Caco-2 (cell line): ENCODE measurements around the gene CENPF. TPM values are rescaled to one million over a fixed set of nuclear protein-coding genes. Genes with fewer than 3 reads are reported as not detected.

ENCODE experiments used
- BruUV-seq: library from RNA; stranded (reverse); fragments of 400-500 nt; replicated peaks from 2 replicates; lab custom pipeline; 2021; lab: Mats Ljungman, UMichigan
- CTCF ChIA-PET: fragments of 300-600 bp; sonication (Branson Sonifier 250); formaldehyde crosslinking; loops from one replicate; lab custom pipeline; 2022; ENCODE audit warnings: antibody characterized with exemption; lab: Charles Lee
- POLR2A ChIA-PET: fragments of 300-600 bp; sonication (Branson Sonifier 250); formaldehyde crosslinking; loops from one replicate; lab custom pipeline; 2022; ENCODE audit warnings: antibody characterized with exemption; lab: Charles Lee
- DNase-seq, 2 experiments: peaks; one replicate each; pipeline versions ENCODE4 v3.0.0 to v3.0.0-alpha.2; 2020 to 2022
- H3K27me3 ChIP-seq: replicated peaks from 2 replicates; pipeline ENCODE4 v1.6.0; 2011; ENCODE audit warnings: low read length; ENCODE audit not compliant: control insufficient read depth, insufficient read depth
- H3K36me3 ChIP-seq: 2 replicates; pipeline ENCODE4 v1.5.1; 2011; ENCODE audit warnings: low read length; ENCODE audit not compliant: control insufficient read depth, insufficient read depth
- H3K4me1 ChIP-seq: fragments of 250-450 bp; sonication (Bioruptor Pico); 2 replicates; pipeline ENCODE4 v1.5.1; 2020; ENCODE audit warnings: mild to moderate bottlenecking
- H3K4me3 ChIP-seq: 2 replicates; pipeline ENCODE4 v1.5.1; 2011; ENCODE audit warnings: low read depth, mild to moderate bottlenecking, control low read depth, low read length
- H3K9me3 ChIP-seq: fragments of 250-450 bp; sonication (Bioruptor Pico); 2 replicates; pipeline ENCODE4 v1.5.1; 2020; ENCODE audit warnings: mild to moderate bottlenecking, moderate library complexity
- H3K27ac Mint-ChIP-seq: one replicate; pipeline ENCODE4 v1.8.0; 2022; ENCODE audit warnings: mixed read lengths; ENCODE audit not compliant: unreplicated experiment
- H3K27me3 Mint-ChIP-seq: one replicate; pipeline ENCODE4 v1.8.0; 2022; ENCODE audit warnings: mixed read lengths; ENCODE audit not compliant: insufficient read depth, unreplicated experiment
- H3K36me3 Mint-ChIP-seq: one replicate; pipeline ENCODE4 v1.8.0; 2022; ENCODE audit warnings: mild to moderate bottlenecking, mixed read lengths; ENCODE audit not compliant: insufficient read depth, unreplicated experiment
- H3K4me1 Mint-ChIP-seq: one replicate; pipeline ENCODE4 v1.8.0; 2022; ENCODE audit warnings: low read depth, mixed read lengths; ENCODE audit not compliant: unreplicated experiment
- H3K4me3 Mint-ChIP-seq: one replicate; pipeline ENCODE4 v1.8.0; 2022; ENCODE audit warnings: mild to moderate bottlenecking, moderate library complexity, mixed read lengths; ENCODE audit not compliant: unreplicated experiment
- H3K9me3 Mint-ChIP-seq: one replicate; pipeline ENCODE4 v1.8.0; 2022; ENCODE audit warnings: mixed read lengths; ENCODE audit not compliant: unreplicated experiment
- intact Hi-C: fragments of 100-400 bp; cut with micrococcal nuclease; formaldehyde crosslinking; loops from one replicate; pipeline ENCODE4 v1.10.0; 2022; ENCODE audit not compliant: unreplicated experiment
- total RNA-seq: library from RNA; stranded (reverse); gene quantifications from 2 replicates; pipeline ENCODE4 v1.2.3, GENCODE V29; 2022
- TF ChIP-seq, protein P1 (sequence below), 2 experiments: fragments of 200-600 bp in 1 of 2; IDR thresholded peaks; 1 replicate in 1 of 2; 2 replicates in 1 of 2; pipeline versions ENCODE4 v1.5.1 to v1.8.0; 2011 to 2022; ENCODE audit warnings: antibody characterized with exemption in 1 of 2, control low read depth in 1 of 2, inconsistent platforms in 1 of 2, low read depth in 1 of 2, low read length in 1 of 2, mild to moderate bottlenecking in 1 of 2, moderate library complexity in 1 of 2; ENCODE audit not compliant: insufficient read depth in 1 of 2, severe bottlenecking in 1 of 2, unreplicated experiment in 1 of 2

CENPF gene
- total RNA-seq, 1 experiment from 2014 or later: 145 TPM

GRCh38 chr1:214615109-214615508 is 12.1 kb downstream of the CENPF start:
- POLR2A ChIA-PET: no interaction called here
- no peak for DNase-seq
- Mint-ChIP-seq H3K9me3 (no peaks in the 10 kb centered on the region), H3K27ac (peak overlapping the region; percentile 20), H3K36me3 (peaks cover 54% of the 10 kb centered on the region), H3K27me3 (no peaks in the 10 kb centered on the region), H3K4me3 (no peak overlapping the region), H3K4me1 (no peaks in the 10 kb centered on the region)
- intact Hi-C loops: no loop called here
- no peaks in the 10 kb centered on the region for H3K4me1 ChIP-seq
- TF ChIP-seq, protein P1, sequence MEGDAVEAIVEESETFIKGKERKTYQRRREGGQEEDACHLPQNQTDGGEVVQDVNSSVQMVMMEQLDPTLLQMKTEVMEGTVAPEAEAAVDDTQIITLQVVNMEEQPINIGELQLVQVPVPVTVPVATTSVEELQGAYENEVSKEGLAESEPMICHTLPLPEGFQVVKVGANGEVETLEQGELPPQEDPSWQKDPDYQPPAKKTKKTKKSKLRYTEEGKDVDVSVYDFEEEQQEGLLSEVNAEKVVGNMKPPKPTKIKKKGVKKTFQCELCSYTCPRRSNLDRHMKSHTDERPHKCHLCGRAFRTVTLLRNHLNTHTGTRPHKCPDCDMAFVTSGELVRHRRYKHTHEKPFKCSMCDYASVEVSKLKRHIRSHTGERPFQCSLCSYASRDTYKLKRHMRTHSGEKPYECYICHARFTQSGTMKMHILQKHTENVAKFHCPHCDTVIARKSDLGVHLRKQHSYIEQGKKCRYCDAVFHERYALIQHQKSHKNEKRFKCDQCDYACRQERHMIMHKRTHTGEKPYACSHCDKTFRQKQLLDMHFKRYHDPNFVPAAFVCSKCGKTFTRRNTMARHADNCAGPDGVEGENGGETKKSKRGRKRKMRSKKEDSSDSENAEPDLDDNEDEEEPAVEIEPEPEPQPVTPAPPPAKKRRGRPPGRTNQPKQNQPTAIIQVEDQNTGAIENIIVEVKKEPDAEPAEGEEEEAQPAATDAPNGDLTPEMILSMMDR (IDR thresholded peaks at IDR 0.05; ENCODE audit: insufficient read depth in 1 of 2, low read depth in 1 of 2, low read length in 1 of 2, severe bottlenecking in 1 of 2, unreplicated experiment in 1 of 2): no peak
- H3K9me3 ChIP-seq: no peaks in the 10 kb centered on the region
- no peak overlapping the region for H3K4me3 ChIP-seq
- no peaks in the 10 kb centered on the region for H3K27me3 ChIP-seq
- no TSS peak for BruUV-seq
- 0 out of 2 replicates have a peak, but pooled peaks cover 1% of the 10 kb centered on the region for H3K36me3 ChIP-seq
- CTCF ChIA-PET: no interaction called here

- TF ChIP-seq, protein P1 (IDR thresholded peaks at IDR 0.05; ENCODE audit: insufficient read depth in 1 of 2, low read depth in 1 of 2, low read length in 1 of 2, severe bottlenecking in 1 of 2, unreplicated experiment in 1 of 2): no peak
- H3K9me3 Mint-ChIP-seq: no peaks in the 10 kb centered on the region
- peaks cover 60% of the 10 kb centered on the region for H3K36me3 Mint-ChIP-seq
- intact Hi-C loops: no loop called here
- ChIA-PET POLR2A (no interaction called here), CTCF (no interaction called here)
- H3K4me1 ChIP-seq: no peaks in the 10 kb centered on the region
- no peak overlapping the region for H3K4me3 Mint-ChIP-seq
- no peaks in the 10 kb centered on the region for H3K27me3 ChIP-seq
- H3K9me3 ChIP-seq: no peaks in the 10 kb centered on the region
- H3K4me1 Mint-ChIP-seq: no peaks in the 10 kb centered on the region
- no TSS peak for BruUV-seq
- H3K4me3 ChIP-seq: no peak overlapping the region
- no peak overlapping the region for H3K27ac Mint-ChIP-seq
- DNase-seq: no peak
- 0 out of 2 replicates have a peak, but pooled peaks cover 1% of the 10 kb centered on the region for H3K36me3 ChIP-seq
- no peaks in the 10 kb centered on the region for H3K27me3 Mint-ChIP-seq
Measured at GRCh38 chr1:214615871-214616270, 12.9 kb downstream of the CENPF start.

GRCh38 chr1:214617246-214617645 is 14.3 kb downstream of the CENPF start:
- no peak overlapping the region for H3K27ac Mint-ChIP-seq
- H3K36me3 Mint-ChIP-seq: peaks cover 74% of the 10 kb centered on the region
- no peak for DNase-seq
- H3K9me3 Mint-ChIP-seq: no peaks in the 10 kb centered on the region
- Histone ChIP-seq H3K27me3 (no peaks in the 10 kb centered on the region), H3K4me3 (no peak overlapping the region), H3K4me1 (no peaks in the 10 kb centered on the region), H3K36me3 (0 out of 2 replicates have a peak, but pooled peaks cover 1% of the 10 kb centered on the region), H3K9me3 (no peaks in the 10 kb centered on the region)
- ChIA-PET POLR2A (no interaction called here), CTCF (no interaction called here)
- H3K4me3 Mint-ChIP-seq: no peak overlapping the region
- intact Hi-C loops: no loop called here
- H3K4me1 Mint-ChIP-seq: no peaks in the 10 kb centered on the region
- TF ChIP-seq, protein P1 (IDR thresholded peaks at IDR 0.05; ENCODE audit: insufficient read depth in 1 of 2, low read depth in 1 of 2, low read length in 1 of 2, severe bottlenecking in 1 of 2, unreplicated experiment in 1 of 2): no peak
- no peaks in the 10 kb centered on the region for H3K27me3 Mint-ChIP-seq
- no TSS peak for BruUV-seq
